CD4-positive, CD25-positive, alpha-beta regulatory T cell (primary cell): ENCODE results near the gene PCDHA5. TPM values are rescaled to one million over a fixed set of nuclear protein-coding genes. Genes with fewer than 3 reads are reported as not detected.

ENCODE experiments used
- ATAC-seq, 2 donors: fragments of 150-1000 bp; cut with Tn5 transposase; one replicate each; pipeline ENCODE4 v1.10.0; 2021; ENCODE audit warnings: low read depth in 2 of 2, moderate number of reproducible peaks in 2 of 2, moderate library complexity in 1 of 2
- DNase-seq, 3 donors: peaks; one replicate each; pipeline versions ENCODE4 v3.0.0 to v3.0.0-alpha.2; 2012 to 2022; ENCODE audit warnings: mixed read lengths in 1 of 3
- H3K27ac ChIP-seq: one replicate; pipeline ENCODE4 v1.7.0; 2013; ENCODE audit warnings: mild to moderate bottlenecking, low read length; ENCODE audit not compliant: insufficient read depth, poor library complexity, severe bottlenecking
- H3K27me3 ChIP-seq: one replicate; pipeline ENCODE4 v1.7.0; 2013; ENCODE audit warnings: low read length; ENCODE audit not compliant: control insufficient read depth, insufficient read depth
- H3K36me3 ChIP-seq: one replicate; pipeline ENCODE4 v1.7.0; 2013; ENCODE audit warnings: mild to moderate bottlenecking, low read length, moderate library complexity; ENCODE audit not compliant: control insufficient read depth, insufficient read depth
- H3K4me1 ChIP-seq: 2 replicates; pipeline ENCODE4 v1.7.0; 2013; ENCODE audit warnings: mild to moderate bottlenecking, low read length; ENCODE audit not compliant: insufficient read depth, control insufficient read depth, poor library complexity, severe bottlenecking
- H3K4me3 ChIP-seq: one replicate; pipeline ENCODE4 v1.7.0; 2013; ENCODE audit warnings: low read depth, mild to moderate bottlenecking, low read length, moderate library complexity
- H3K9me3 ChIP-seq, 2 experiments: 1 replicate in 1 of 2; 2 replicates in 1 of 2; pipeline ENCODE4 v1.7.0; 2013; ENCODE audit warnings: low read length in 2 of 2, mild to moderate bottlenecking in 1 of 2, moderate library complexity in 1 of 2; ENCODE audit not compliant: control insufficient read depth in 2 of 2
- H3K27ac Mint-ChIP-seq, 3 donors: one replicate each; pipeline ENCODE4 v1.8.0; 2020 to 2022; ENCODE audit warnings: mild to moderate bottlenecking in 3 of 3, mixed read lengths in 3 of 3, moderate library complexity in 2 of 3
- H3K27me3 Mint-ChIP-seq: one replicate; pipeline ENCODE4 v1.8.0; 2022; ENCODE audit warnings: mild to moderate bottlenecking, mixed read lengths
- H3K36me3 Mint-ChIP-seq: one replicate; pipeline ENCODE4 v1.8.0; 2020; ENCODE audit warnings: mixed read lengths
- H3K4me1 Mint-ChIP-seq, 4 donors: one replicate each; pipeline ENCODE4 v1.8.0; 2020 to 2022; ENCODE audit warnings: mixed read lengths in 4 of 4, mild to moderate bottlenecking in 1 of 4
- H3K4me3 Mint-ChIP-seq, 4 donors: one replicate each; pipeline ENCODE4 v1.8.0; 2020 to 2022; ENCODE audit warnings: mild to moderate bottlenecking in 4 of 4, mixed read lengths in 4 of 4, moderate library complexity in 3 of 4
- H3K9me3 Mint-ChIP-seq, 7 donors: one replicate each; pipeline ENCODE4 v1.8.0; 2020 to 2022; ENCODE audit warnings: mixed read lengths in 7 of 7, mild to moderate bottlenecking in 3 of 7, moderate library complexity in 2 of 7
- polyA plus RNA-seq, 4 donors: library from polyadenylated mRNA; unstranded; fragments of 300-500 nt; fragmentation: Illumina TruSeq; gene quantifications; one replicate each; pipeline ENCODE4 v1.2.3, GENCODE V29; 2021
- total RNA-seq: library from RNA; stranded (reverse); gene quantifications from one replicate; pipeline ENCODE4 v1.2.3, GENCODE V29; 2022

Gene PCDHA5
- total and polyA plus RNA-seq, 5 donors from 2014 or later: not detected

DNA sequence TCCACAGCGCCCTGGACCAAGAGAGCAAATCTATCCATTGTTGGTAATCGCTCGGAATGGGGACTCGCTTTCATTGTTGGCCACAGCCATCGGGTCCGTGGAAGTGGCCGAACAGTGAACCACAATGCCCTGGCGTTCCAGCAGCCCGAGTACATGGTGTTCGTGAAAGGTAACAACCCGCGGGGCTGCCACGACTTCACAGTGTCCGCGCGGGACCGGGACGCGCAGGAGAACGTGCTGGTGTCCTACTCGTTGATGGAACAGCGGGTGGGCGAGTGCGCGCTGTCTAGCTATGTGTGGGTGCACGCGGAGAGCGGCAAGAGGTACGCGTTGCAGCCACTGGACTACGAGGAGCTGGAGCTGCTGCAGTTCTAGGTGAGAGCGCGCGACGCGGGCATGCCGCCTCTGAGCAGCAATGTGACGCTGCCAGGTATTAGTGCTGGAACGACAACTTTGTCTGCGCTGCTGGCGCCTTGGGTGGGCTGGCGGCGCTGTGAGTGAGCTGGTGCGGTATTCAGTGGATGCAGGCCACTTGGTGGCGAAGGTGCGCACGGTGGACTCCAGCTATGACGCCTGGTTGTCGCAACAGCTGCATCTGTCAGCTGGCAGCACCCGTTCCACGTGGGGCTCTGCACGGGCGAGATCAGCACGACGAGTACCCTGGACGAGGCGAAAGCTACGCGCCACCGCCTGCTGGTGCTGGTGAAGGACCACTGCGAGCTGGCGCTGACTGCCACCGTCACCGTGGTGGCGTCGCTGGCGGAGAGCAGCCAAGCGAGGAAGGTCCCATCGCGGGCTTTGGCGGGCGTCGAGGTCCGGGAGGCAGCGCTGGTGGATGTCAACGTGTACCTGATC is 41.3 kb downstream of the PCDHA5 start:
- H3K36me3 ChIP-seq: no peaks in the 10 kb centered on the region
- H3K27me3 ChIP-seq: no peaks in the 10 kb centered on the region
- H3K4me1 ChIP-seq: no peaks in the 10 kb centered on the region
- H3K4me3 ChIP-seq: no peak overlapping the region
- peaks cover 0 to 4% of the 10 kb centered on the region in 2 experiments for H3K9me3 ChIP-seq
- H3K27ac Mint-ChIP-seq: no peak overlapping the region
- H3K4me3 Mint-ChIP-seq: no peak overlapping the region
- no peaks in the 10 kb centered on the region for H3K4me1 Mint-ChIP-seq
- H3K27me3 Mint-ChIP-seq: no peaks in the 10 kb centered on the region
- no peak for DNase-seq
- no peak for ATAC-seq
- no peak overlapping the region for H3K27ac ChIP-seq
- H3K36me3 Mint-ChIP-seq: no peaks in the 10 kb centered on the region
- peaks cover 0 to 15% (median 6%) of the 10 kb centered on the region in 7 donors for H3K9me3 Mint-ChIP-seq

DNA sequence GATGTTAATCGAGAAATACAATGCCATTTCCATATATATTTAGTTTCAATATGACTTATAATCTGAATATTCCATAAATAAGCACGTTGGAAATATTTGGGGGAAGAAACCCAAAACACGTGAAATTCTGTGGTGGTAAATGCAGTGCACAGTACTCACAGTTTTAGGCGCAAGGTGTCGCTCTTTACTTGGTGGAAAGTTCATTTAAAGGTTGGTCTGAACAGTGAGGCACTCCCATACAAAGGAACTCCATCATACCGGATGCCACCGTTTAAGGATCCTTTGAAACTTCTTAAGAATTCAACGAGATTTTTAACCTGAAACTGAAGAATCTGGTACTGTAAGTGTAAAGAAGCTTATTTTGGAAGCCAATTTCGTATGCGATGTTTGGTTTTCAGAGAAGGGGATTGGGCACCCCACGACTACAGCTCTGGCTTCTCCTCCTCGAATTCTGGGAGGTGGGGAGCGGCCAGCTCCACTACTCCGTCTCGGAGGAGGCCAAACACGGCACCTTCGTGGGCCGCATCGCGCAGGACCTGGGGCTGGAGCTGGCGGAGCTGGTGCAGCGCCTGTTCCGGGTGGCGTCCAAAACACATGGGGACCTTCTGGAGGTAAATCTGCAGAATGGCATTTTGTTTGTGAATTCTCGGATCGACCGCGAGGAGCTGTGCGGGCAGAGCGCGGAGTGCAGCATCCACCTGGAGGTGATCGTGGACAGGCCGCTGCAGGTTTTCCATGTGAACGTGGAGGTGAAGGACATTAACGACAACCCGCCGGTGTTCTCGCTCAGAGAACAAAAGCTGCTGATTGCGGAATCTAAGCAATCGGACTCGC is 47.5 kb downstream of the PCDHA5 start, which contains the start of gene PCDHA11:
PCDHA11 (plus strand) TSS at position 237 of the 834 bp plus-strand sequence; CDS start at position 384, 147 bp downstream.
- Histone ChIP-seq H3K27me3 (peaks cover 2% of the 10 kb centered on the region), H3K9me3 (peaks cover 0 to 8% of the 10 kb centered on the region in 2 experiments), H3K27ac (no peak within 1 kb of the TSS), H3K4me1 (no peaks in the 10 kb centered on the region), H3K36me3 (no peaks in the 10 kb centered on the region), H3K4me3 (no peak within 1 kb of the TSS)
- no peaks in the 10 kb centered on the region for H3K4me1 Mint-ChIP-seq
- H3K27ac Mint-ChIP-seq: no peak within 1 kb of the TSS
- peaks cover 6% of the 10 kb centered on the region for H3K27me3 Mint-ChIP-seq
- no peak within 1 kb of the TSS for H3K4me3 Mint-ChIP-seq
- peaks cover 1 to 14% (median 4%) of the 10 kb centered on the region in 7 donors for H3K9me3 Mint-ChIP-seq
- no peaks in the 10 kb centered on the region for H3K36me3 Mint-ChIP-seq
- DNase-seq (peak in 1 of 3 donors; percentile 8), ATAC-seq (no peak)

DNA sequence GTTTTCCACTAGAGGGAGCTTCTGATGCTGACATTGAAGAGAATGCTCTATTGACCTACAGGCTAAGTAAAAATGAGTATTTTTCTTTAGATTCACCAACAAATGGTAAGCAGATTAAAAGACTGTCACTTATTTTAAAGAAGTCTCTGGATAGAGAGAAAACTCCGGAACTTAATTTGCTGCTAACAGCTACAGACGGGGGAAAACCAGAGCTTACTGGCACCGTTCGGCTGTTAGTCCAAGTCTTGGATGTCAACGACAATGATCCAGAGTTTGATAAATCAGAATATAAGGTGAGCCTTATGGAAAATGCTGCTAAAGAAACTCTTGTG is 48.1 kb downstream of the PCDHA5 start:
- Mint-ChIP-seq H3K4me3 (no peak overlapping the region), H3K27ac (no peak overlapping the region), H3K4me1 (no peaks in the 10 kb centered on the region), H3K27me3 (peaks cover 6% of the 10 kb centered on the region), H3K36me3 (no peaks in the 10 kb centered on the region), H3K9me3 (peaks cover 1 to 18% (median 6%) of the 10 kb centered on the region in 7 donors)
- DNase-seq: no peak
- no peak for ATAC-seq
- H3K4me1 ChIP-seq: no peaks in the 10 kb centered on the region
- H3K27ac ChIP-seq: no peak overlapping the region
- no peaks in the 10 kb centered on the region for H3K36me3 ChIP-seq
- H3K4me3 ChIP-seq: no peak overlapping the region
- peaks cover 3 to 8% of the 10 kb centered on the region in 2 experiments for H3K9me3 ChIP-seq
- H3K27me3 ChIP-seq: peaks cover 5% of the 10 kb centered on the region

DNA sequence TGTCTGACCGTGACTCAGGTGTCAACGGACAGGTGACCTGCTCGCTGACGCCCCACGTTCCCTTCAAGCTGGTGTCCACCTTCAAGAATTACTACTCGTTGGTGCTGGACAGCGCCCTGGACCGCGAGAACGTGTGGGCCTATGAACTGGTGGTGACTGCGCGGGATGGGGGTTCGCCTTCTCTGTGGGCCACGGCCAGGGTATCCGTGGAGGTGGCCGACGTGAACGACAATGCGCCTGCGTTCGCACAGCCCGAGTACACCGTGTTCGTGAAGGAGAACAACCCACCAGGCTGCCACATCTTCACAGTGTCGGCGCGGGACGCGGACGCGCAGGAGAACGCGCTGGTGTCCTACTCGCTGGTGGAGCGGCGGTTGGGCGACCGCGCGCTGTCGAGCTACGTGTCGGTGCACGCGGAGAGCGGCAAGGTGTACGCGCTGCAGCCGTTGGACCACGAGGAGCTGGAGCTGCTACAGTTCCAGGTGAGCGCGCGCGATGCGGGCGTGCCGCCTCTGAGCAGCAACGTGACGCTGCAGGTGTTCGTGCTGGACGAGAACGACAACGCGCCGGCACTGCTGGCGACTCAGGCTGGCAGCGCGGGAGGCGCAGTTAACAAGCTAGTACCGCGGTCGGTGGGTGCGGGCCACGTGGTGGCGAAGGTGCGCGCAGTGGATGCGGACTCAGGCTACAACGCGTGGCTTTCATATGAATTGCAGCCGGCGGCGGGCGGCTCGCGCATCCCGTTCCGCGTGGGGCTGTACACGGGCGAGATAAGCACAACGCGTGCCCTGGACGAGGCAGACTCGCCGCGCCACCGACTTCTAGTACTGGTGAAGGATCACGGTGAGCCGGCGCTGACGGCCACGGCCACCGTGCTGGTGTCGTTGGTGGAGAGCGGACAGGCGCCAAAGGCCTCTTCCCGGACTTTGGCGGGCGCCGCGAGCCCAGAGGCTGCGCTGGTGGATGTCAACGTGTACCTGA is 49.1 kb downstream of the PCDHA5 start:
- peaks cover 6% of the 10 kb centered on the region for H3K27me3 Mint-ChIP-seq
- ATAC-seq: no peak
- H3K27ac Mint-ChIP-seq: no peak overlapping the region

More for the DNA sequence above, 49.1 kb downstream of the PCDHA5 start:
- H3K4me3 ChIP-seq: no peak overlapping the region
- Mint-ChIP-seq H3K9me3 (peaks cover 1 to 26% (median 6%) of the 10 kb centered on the region in 7 donors), H3K36me3 (no peaks in the 10 kb centered on the region), H3K4me1 (no peaks in the 10 kb centered on the region), H3K4me3 (no peak overlapping the region)
- no peak overlapping the region for H3K27ac ChIP-seq
- H3K36me3 ChIP-seq: no peaks in the 10 kb centered on the region
- H3K4me1 ChIP-seq: no peaks in the 10 kb centered on the region
- H3K9me3 ChIP-seq: peaks cover 8 to 13% of the 10 kb centered on the region in 2 experiments
- DNase-seq: no peak
- H3K27me3 ChIP-seq: peaks cover 5% of the 10 kb centered on the region

Other genes with a start within 250 kb of the PCDHA5 start
- gene CD14, start 188.4 kb upstream of the PCDHA5 start, total RNA-seq: not detected
- 1 to 10 TPM; 1.3 to 2.6 (median 2.1) TPM for gene CD14, start 188.4 kb upstream of the PCDHA5 start, polyA plus RNA-seq
- 22.6 TPM for gene TMCO6, start 182.2 kb upstream of the PCDHA5 start, total RNA-seq
- 10 to 100 TPM; 17.0 to 24.1 (median 18.4) TPM for gene TMCO6, start 182.2 kb upstream of the PCDHA5 start, polyA plus RNA-seq
- 42.6 TPM for gene NDUFA2, start 174.0 kb upstream of the PCDHA5 start, total RNA-seq
- gene NDUFA2, start 174.0 kb upstream of the PCDHA5 start, polyA plus RNA-seq: 100 to 1,000 TPM; 165 to 208 (median 169) TPM
- gene IK, start 173.8 kb upstream of the PCDHA5 start, total RNA-seq: 170 TPM
- 100 to 1,000 TPM; 136 to 197 (median 184) TPM for gene IK, start 173.8 kb upstream of the PCDHA5 start, polyA plus RNA-seq
- gene WDR55, start 156.7 kb upstream of the PCDHA5 start, total RNA-seq: 47.5 TPM
- 10 to 100 TPM; 17.6 to 25.3 (median 19.9) TPM for gene WDR55, start 156.7 kb upstream of the PCDHA5 start, polyA plus RNA-seq
- 2.1 TPM for gene DND1, start 148.0 kb upstream of the PCDHA5 start, total RNA-seq
- not detected for gene DND1, start 148.0 kb upstream of the PCDHA5 start, polyA plus RNA-seq
- gene HARS1, start 130.2 kb upstream of the PCDHA5 start, total RNA-seq: 56.5 TPM
- 10 to 100 TPM; 58.0 to 74.4 (median 60.5) TPM for gene HARS1, start 130.2 kb upstream of the PCDHA5 start, polyA plus RNA-seq
- gene HARS2, start 130.2 kb upstream of the PCDHA5 start, total RNA-seq: 29.8 TPM
- gene HARS2, start 130.2 kb upstream of the PCDHA5 start, polyA plus RNA-seq: 10 to 100 TPM; 20.7 to 24.4 (median 22.2) TPM
- gene ZMAT2, start 121.2 kb upstream of the PCDHA5 start, total RNA-seq: 48.5 TPM
- gene ZMAT2, start 121.2 kb upstream of the PCDHA5 start, polyA plus RNA-seq: 10 to 100 TPM; 81.8 to 97.5 (median 90.9) TPM
- gene PCDHA1, start 35.5 kb upstream of the PCDHA5 start, total RNA-seq: not detected
- not detected for gene PCDHA1, start 35.5 kb upstream of the PCDHA5 start, polyA plus RNA-seq
- gene PCDHA2, start 26.8 kb upstream of the PCDHA5 start, total RNA-seq: not detected
- gene PCDHA2, start 26.8 kb upstream of the PCDHA5 start, polyA plus RNA-seq: not detected
- gene PCDHA3, start 20.6 kb upstream of the PCDHA5 start, total RNA-seq: not detected
- not detected for gene PCDHA3, start 20.6 kb upstream of the PCDHA5 start, polyA plus RNA-seq
- not detected for gene PCDHA4, start 14.5 kb upstream of the PCDHA5 start, total RNA-seq
- not detected for gene PCDHA4, start 14.5 kb upstream of the PCDHA5 start, polyA plus RNA-seq
- gene PCDHA6, start 6.3 kb downstream of the PCDHA5 start, total RNA-seq: not detected
- gene PCDHA6, start 6.3 kb downstream of the PCDHA5 start, polyA plus RNA-seq: not detected
- not detected for gene PCDHA7, start 12.7 kb downstream of the PCDHA5 start, total RNA-seq
- gene PCDHA7, start 12.7 kb downstream of the PCDHA5 start, polyA plus RNA-seq: not detected
- gene PCDHA8, start 19.6 kb downstream of the PCDHA5 start, total RNA-seq: not detected
- not detected for gene PCDHA8, start 19.6 kb downstream of the PCDHA5 start, polyA plus RNA-seq
- gene PCDHA9, start 26.8 kb downstream of the PCDHA5 start, total RNA-seq: not detected
- gene PCDHA9, start 26.8 kb downstream of the PCDHA5 start, polyA plus RNA-seq: not detected
- gene PCDHA10, start 34.3 kb downstream of the PCDHA5 start, total RNA-seq: not detected
- gene PCDHA10, start 34.3 kb downstream of the PCDHA5 start, polyA plus RNA-seq: not detected
- not detected for gene PCDHA11, start 47.3 kb downstream of the PCDHA5 start, total RNA-seq
- not detected for gene PCDHA11, start 47.3 kb downstream of the PCDHA5 start, polyA plus RNA-seq
- gene PCDHA12, start 53.7 kb downstream of the PCDHA5 start, total RNA-seq: not detected
- gene PCDHA12, start 53.7 kb downstream of the PCDHA5 start, polyA plus RNA-seq: not detected
- not detected for gene PCDHA13, start 60.5 kb downstream of the PCDHA5 start, total RNA-seq
- not detected for gene PCDHA13, start 60.5 kb downstream of the PCDHA5 start, polyA plus RNA-seq
- gene PCDHAC1, start 104.7 kb downstream of the PCDHA5 start, total RNA-seq: not detected
- not detected for gene PCDHAC1, start 104.7 kb downstream of the PCDHA5 start, polyA plus RNA-seq
- gene PCDHAC2, start 144.9 kb downstream of the PCDHA5 start, total RNA-seq: not detected
- not detected for gene PCDHAC2, start 144.9 kb downstream of the PCDHA5 start, polyA plus RNA-seq
- gene PCDHB1, start 229.8 kb downstream of the PCDHA5 start, total RNA-seq: not detected
- not detected for gene PCDHB1, start 229.8 kb downstream of the PCDHA5 start, polyA plus RNA-seq